OCI-LY7 (cell line): ENCODE results near the gene PRPF18. TPM values are rescaled to one million over a fixed set of nuclear protein-coding genes. Genes with fewer than 3 reads are reported as not detected.

ENCODE experiments used
- BruUV-seq: library from RNA; stranded (reverse); fragments of 400-500 nt; replicated peaks from 2 replicates; lab custom pipeline; 2021; lab: Mats Ljungman, UMichigan
- CTCF ChIA-PET: fragments of 300-600 bp; sonication (Branson Sonifier 250); formaldehyde crosslinking; loops from one replicate; lab custom pipeline; 2022; ENCODE audit warnings: antibody characterized with exemption; ENCODE audit not compliant: unreplicated experiment; lab: Charles Lee
- POLR2A ChIA-PET: fragments of 300-600 bp; sonication (Branson Sonifier 250); formaldehyde crosslinking; loops from one replicate; lab custom pipeline; 2022; ENCODE audit warnings: antibody characterized with exemption; lab: Charles Lee
- DNase-seq: peaks from one replicate; pipeline ENCODE4 v3.0.0-alpha.2; 2015; ENCODE audit warnings: low spot score
- H2AFZ ChIP-seq: fragments of 200-600 bp; sonication (generic), shearing (Covaris generic); 2 replicates; pipeline ENCODE4 v1.6.1; 2014; ENCODE audit warnings: mild to moderate bottlenecking, antibody characterized with exemption, low read length, moderate library complexity
- H3K27ac ChIP-seq: fragments of 200-600 bp; sonication (generic); 2 replicates; pipeline ENCODE4 v1.5.1; 2014; ENCODE audit warnings: mixed run types, low read depth, mild to moderate bottlenecking, moderate library complexity, low read length, inconsistent platforms; ENCODE audit not compliant: poor library complexity, severe bottlenecking
- H3K36me3 ChIP-seq: fragments of 200-600 bp; sonication (generic); 2 replicates; pipeline ENCODE4 v1.6.1; 2014; ENCODE audit warnings: mild to moderate bottlenecking, antibody characterized with exemption, low read length, moderate library complexity, mixed read lengths; ENCODE audit not compliant: insufficient read depth
- H3K4me1 ChIP-seq: fragments of 200-600 bp; sonication (generic); 2 replicates; pipeline ENCODE4 v1.5.1; 2014; ENCODE audit warnings: mild to moderate bottlenecking, low read length; ENCODE audit not compliant: insufficient read depth, poor library complexity, severe bottlenecking
- H3K4me2 ChIP-seq: fragments of 200-600 bp; sonication (generic); 2 replicates; pipeline ENCODE4 v1.6.1; 2014; ENCODE audit warnings: mild to moderate bottlenecking, low read length
- H3K4me3 ChIP-seq: fragments of 200-600 bp; sonication (generic); 2 replicates; pipeline ENCODE4 v1.5.1; 2014; ENCODE audit warnings: mild to moderate bottlenecking, low read depth, low read length; ENCODE audit not compliant: poor library complexity, severe bottlenecking
- H3K79me2 ChIP-seq: fragments of 200-600 bp; sonication (generic); 2 replicates; pipeline ENCODE4 v1.6.1; 2016; ENCODE audit warnings: low read depth, mild to moderate bottlenecking, low read length, moderate library complexity, mixed read lengths; ENCODE audit not compliant: insufficient read depth
- H3K9me2 ChIP-seq: fragments of 200-600 bp; sonication (generic); 2 replicates; pipeline ENCODE4 v1.6.1; 2016; ENCODE audit warnings: mild to moderate bottlenecking, low read length, mixed read lengths; ENCODE audit not compliant: insufficient read depth
- H3K9me3 ChIP-seq: fragments of 200-600 bp; sonication (generic); 2 replicates; pipeline ENCODE4 v1.6.1; 2014; ENCODE audit warnings: mild to moderate bottlenecking, mixed run types, low read length, mixed read lengths
- H4K20me1 ChIP-seq: fragments of 200-600 bp; sonication (generic); 2 replicates; pipeline ENCODE4 v1.6.1; 2014; ENCODE audit warnings: mild to moderate bottlenecking, antibody characterized with exemption, low read length, moderate library complexity, mixed read lengths; ENCODE audit not compliant: insufficient read depth
- EZH2phosphoT487 ChIP-seq: fragments of 200-600 bp; sonication (generic); IDR thresholded peaks from 2 replicates; pipeline ENCODE4 v1.6.1; 2018; ENCODE audit warnings: low read depth, borderline replicate concordance, mild to moderate bottlenecking, mixed run types, antibody characterized with exemption, low read length, moderate library complexity, mixed read lengths
- intact Hi-C: fragments of 100-400 bp; cut with micrococcal nuclease; formaldehyde crosslinking; loops from one replicate; pipeline ENCODE4 v1.10.0; 2022; ENCODE audit not compliant: unreplicated experiment
- total RNA-seq, 2 experiments: library from RNA; depleted of rRNA in 1 of 2; stranded (reverse); fragments of >200 nt in 1 of 2; shearing (Covaris generic) in 1 of 2; gene quantifications; 2 replicates each; pipeline ENCODE4 v1.2.3, GENCODE V29; 2014 to 2022
- TF ChIP-seq, protein P1 (sequence below): fragments of 200-600 bp; sonication (generic); conservative IDR thresholded peaks from 2 replicates; pipeline ENCODE4 v1.5.1; 2014; ENCODE audit warnings: mild to moderate bottlenecking, antibody characterized with exemption, low read length, moderate library complexity, mixed read lengths

PRPF18 gene
- total RNA-seq, 2 experiments from 2014 or later: 21.1 to 23.3 TPM

DNA sequence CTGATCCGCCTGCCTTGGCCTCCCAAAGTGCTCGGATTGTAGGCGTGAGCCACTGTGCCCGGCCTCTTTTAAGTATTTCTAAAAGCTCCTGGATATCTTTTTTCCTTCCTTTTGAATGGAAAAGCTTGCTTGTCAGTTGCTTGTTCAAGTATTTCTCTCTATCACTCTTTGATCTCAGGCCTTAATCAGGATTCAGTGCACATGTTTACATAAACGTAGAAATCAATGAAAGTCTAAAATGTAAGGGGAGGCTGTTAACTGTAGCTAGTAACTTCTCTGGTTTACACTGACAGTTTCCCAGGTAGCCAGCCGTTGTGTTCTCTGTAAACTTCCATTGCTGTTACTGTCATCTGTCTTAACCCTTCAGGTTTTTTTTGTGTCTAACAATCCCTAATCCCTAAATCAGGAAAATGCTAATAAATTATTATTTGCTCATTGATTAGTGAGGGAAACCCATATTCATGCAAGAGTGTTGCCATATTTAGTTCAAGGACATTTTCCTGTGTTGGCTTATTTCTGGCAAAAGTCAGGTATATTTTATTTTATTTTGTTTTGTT lies 1.5 kb upstream of the PRPF18 start:
- Histone ChIP-seq H3K4me2 (no peak overlapping the region), H3K79me2 (no peaks in the 10 kb centered on the region; the same call in 1 of the 2 replicates), H3K27ac (no peak overlapping the region), H3K4me3 (no peak overlapping the region), H3K4me1 (peaks cover 11% of the 10 kb centered on the region), H3K36me3 (no peaks in the 10 kb centered on the region), H3K9me2 (no peaks in the 10 kb centered on the region), H4K20me1 (no peaks in the 10 kb centered on the region), H2AFZ (no peak overlapping the region), H3K9me3 (no peaks in the 10 kb centered on the region)
- intact Hi-C loops: no loop called here
- no TSS peak for BruUV-seq
- DNase-seq: no peak
- CTCF ChIA-PET: no interaction called here
- POLR2A ChIA-PET: interaction anchor here (0.6 to 0.7 kb wide), 3 partner anchors 38 to 1215 kb away, joined by 3 to 6 read pairs (median 5); no protein-coding TSS in a partner anchor
- TF ChIP-seq EZH2phosphoT487: no peak
- TF ChIP-seq, protein P1, sequence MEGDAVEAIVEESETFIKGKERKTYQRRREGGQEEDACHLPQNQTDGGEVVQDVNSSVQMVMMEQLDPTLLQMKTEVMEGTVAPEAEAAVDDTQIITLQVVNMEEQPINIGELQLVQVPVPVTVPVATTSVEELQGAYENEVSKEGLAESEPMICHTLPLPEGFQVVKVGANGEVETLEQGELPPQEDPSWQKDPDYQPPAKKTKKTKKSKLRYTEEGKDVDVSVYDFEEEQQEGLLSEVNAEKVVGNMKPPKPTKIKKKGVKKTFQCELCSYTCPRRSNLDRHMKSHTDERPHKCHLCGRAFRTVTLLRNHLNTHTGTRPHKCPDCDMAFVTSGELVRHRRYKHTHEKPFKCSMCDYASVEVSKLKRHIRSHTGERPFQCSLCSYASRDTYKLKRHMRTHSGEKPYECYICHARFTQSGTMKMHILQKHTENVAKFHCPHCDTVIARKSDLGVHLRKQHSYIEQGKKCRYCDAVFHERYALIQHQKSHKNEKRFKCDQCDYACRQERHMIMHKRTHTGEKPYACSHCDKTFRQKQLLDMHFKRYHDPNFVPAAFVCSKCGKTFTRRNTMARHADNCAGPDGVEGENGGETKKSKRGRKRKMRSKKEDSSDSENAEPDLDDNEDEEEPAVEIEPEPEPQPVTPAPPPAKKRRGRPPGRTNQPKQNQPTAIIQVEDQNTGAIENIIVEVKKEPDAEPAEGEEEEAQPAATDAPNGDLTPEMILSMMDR: no peak

DNA sequence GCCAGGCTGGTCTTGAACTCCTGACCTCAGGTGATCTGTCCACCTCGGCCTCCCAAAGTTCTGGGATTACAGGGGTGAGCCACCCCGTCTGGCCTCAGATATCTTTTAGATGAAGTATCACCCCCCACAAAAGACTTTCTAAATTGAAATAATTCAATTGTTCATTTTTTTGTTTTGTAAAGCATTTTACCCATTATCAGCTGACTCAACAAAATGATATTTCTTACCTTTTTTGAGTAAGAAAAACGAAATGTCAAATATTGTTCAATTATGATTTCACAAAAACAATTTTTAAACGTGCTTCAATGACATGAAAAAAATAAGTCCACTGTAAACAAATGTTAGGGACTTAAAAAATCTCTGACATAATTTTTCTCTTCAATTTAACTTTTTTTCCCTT lies 822 bp upstream of the PRPF18 start:
- Histone ChIP-seq H3K4me2 (peak overlapping the region; percentile 58; the same call in 1 of the 2 replicates), H3K79me2 (no peaks in the 10 kb centered on the region; the same call in 1 of the 2 replicates), H3K4me1 (peaks cover 11% of the 10 kb centered on the region), H4K20me1 (no peaks in the 10 kb centered on the region), H2AFZ (peak overlapping the region; percentile 95; the same call in 1 of the 2 replicates), H3K36me3 (no peaks in the 10 kb centered on the region), H3K9me3 (no peaks in the 10 kb centered on the region), H3K27ac (no peak overlapping the region), H3K4me3 (no peak overlapping the region), H3K9me2 (no peaks in the 10 kb centered on the region)
- no peak for DNase-seq
- POLR2A ChIA-PET: no interaction called here
- TF ChIP-seq, protein P1: no peak
- CTCF ChIA-PET: no interaction called here
- intact Hi-C loops: loop anchor here (2.0 kb wide), 1 partner anchor 213 kb away; no protein-coding TSS in a partner anchor
- BruUV-seq: no TSS peak

DNA sequence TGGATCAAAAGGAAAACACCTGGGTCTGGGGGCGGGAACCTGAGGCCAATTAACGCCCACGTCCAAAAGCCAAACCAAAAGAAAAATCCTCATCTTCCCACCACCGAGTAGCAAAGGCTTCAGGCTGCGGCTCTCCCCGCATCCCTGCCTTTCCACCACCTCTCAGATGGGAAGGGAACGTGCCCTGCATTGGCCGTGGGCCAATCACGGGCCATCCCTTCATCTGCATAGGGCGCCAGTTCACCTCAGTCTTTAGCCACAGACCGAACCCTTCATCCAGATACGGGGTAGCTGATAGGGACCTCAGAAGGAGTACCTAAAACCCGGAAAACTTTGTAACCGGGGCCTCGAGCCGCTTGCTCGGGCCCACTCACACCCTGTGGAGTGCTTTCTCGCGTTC lies 626 bp downstream of the PRPF18 start:
- Histone ChIP-seq H3K4me2 (peak overlapping the region; percentile 89), H3K4me3 (peak overlapping the region; percentile 91), H3K9me2 (no peaks in the 10 kb centered on the region), H3K9me3 (no peaks in the 10 kb centered on the region), H2AFZ (peak overlapping the region; percentile 95; the same call in 1 of the 2 replicates), H3K27ac (no peak overlapping the region), H3K36me3 (no peaks in the 10 kb centered on the region), H4K20me1 (no peaks in the 10 kb centered on the region), H3K4me1 (peaks cover 11% of the 10 kb centered on the region), H3K79me2 (no peaks in the 10 kb centered on the region; the same call in 1 of the 2 replicates)
- ChIA-PET POLR2A (no interaction called here), CTCF (interaction anchor here (0.7 kb wide), 1 partner anchor 121 kb away, joined by 3 read pairs; no protein-coding TSS in a partner anchor)
- BruUV-seq: TSS peak; percentile 70
- intact Hi-C loops: loop anchor here (2.0 kb wide), 1 partner anchor 215 kb away; no protein-coding TSS in a partner anchor
- peak; percentile 5 for DNase-seq
- TF ChIP-seq, protein P1: no peak
- no peak for TF ChIP-seq EZH2phosphoT487
